RWPE1 (cell line): ENCODE data around the gene C1D.

Source experiments
- CTCF ChIA-PET: fragments of 350-600 bp; sonication (Branson Sonifier 250); formaldehyde crosslinking; extraction: SDS; loops from one replicate; lab custom pipeline; 2021; lab: Yijun Ruan, JAX
- POLR2A ChIA-PET: fragments of 400-600 bp; formaldehyde crosslinking; extraction: SDS; loops from one replicate; lab custom pipeline; 2020; ENCODE audit warnings: antibody characterized with exemption; ENCODE audit not compliant: low non-redundant PET; lab: Yijun Ruan, JAX
- DNase-seq: peaks from one replicate; pipeline ENCODE4 v3.0.0; 2012; ENCODE audit warnings: low spot score
- H3K27ac ChIP-seq: fragments of 450-650 bp; 2 replicates; pipeline ENCODE4 v1.5.1; 2017
- TF ChIP-seq, protein P1 (sequence below): fragments of 450-650 bp; conservative IDR thresholded peaks from 2 replicates; pipeline ENCODE4 v1.5.1; 2017; ENCODE audit warnings: low read depth, mild to moderate bottlenecking

Gene C1D

DNA sequence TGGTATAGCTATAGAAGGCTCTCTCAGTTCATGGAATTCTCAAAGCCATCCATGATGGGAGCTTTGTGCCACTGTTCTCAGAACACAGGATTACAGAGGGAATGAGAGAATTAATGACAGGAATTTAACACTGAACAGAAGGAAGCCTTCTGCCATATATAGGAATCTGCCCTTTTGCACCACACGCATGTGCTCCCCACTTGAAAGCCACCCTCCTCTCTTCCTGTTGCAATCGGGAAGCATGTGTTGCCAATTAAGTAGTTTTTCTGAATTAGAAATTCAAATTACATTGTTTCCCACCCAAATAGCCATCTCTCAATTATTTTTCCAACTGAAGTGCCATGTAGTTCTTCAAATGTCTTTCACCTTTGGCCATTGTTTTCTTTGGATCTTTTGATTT lies 71.3 kb downstream of the C1D start:
- TF ChIP-seq, protein P1, sequence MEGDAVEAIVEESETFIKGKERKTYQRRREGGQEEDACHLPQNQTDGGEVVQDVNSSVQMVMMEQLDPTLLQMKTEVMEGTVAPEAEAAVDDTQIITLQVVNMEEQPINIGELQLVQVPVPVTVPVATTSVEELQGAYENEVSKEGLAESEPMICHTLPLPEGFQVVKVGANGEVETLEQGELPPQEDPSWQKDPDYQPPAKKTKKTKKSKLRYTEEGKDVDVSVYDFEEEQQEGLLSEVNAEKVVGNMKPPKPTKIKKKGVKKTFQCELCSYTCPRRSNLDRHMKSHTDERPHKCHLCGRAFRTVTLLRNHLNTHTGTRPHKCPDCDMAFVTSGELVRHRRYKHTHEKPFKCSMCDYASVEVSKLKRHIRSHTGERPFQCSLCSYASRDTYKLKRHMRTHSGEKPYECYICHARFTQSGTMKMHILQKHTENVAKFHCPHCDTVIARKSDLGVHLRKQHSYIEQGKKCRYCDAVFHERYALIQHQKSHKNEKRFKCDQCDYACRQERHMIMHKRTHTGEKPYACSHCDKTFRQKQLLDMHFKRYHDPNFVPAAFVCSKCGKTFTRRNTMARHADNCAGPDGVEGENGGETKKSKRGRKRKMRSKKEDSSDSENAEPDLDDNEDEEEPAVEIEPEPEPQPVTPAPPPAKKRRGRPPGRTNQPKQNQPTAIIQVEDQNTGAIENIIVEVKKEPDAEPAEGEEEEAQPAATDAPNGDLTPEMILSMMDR: no peak
- DNase-seq: no peak
- no peak overlapping the region for H3K27ac ChIP-seq
- ChIA-PET POLR2A (no interaction called here), CTCF (interaction anchor here (0.6 kb wide), 1 partner anchor 111 kb away, joined by 3 read pairs; no protein-coding TSS in a partner anchor)
